Lower lobe of right lung (tissue), 2 donors: ENCODE data around the gene STXBP5. TPM values are rescaled to one million over a fixed set of nuclear protein-coding genes. Genes with fewer than 3 reads are reported as not detected.
A peak's percentile ranks its signal among the peaks of the same experiment; 100 is the strongest.

ENCODE experiments used
- ATAC-seq, 2 donors: fragments of 200-7000 bp; cut with Tn5 transposase; one replicate each; pipeline ENCODE4 v1.9.1; 2020 to 2022; ENCODE audit warnings: mild to moderate bottlenecking in 2 of 2, moderate library complexity in 2 of 2
- DNase-seq: peaks from one replicate; pipeline ENCODE4 v3.0.0-alpha.2; 2020
- H3K27ac ChIP-seq: fragments of 200-600 bp; one replicate; pipeline ENCODE4 v1.8.0; 2022
- H3K27me3 ChIP-seq: fragments of 200-600 bp; one replicate; pipeline ENCODE4 v1.8.0; 2022; ENCODE audit warnings: low read depth
- H3K36me3 ChIP-seq: fragments of 200-600 bp; one replicate; pipeline ENCODE4 v1.8.0; 2022; ENCODE audit warnings: mild to moderate bottlenecking
- H3K4me1 ChIP-seq: fragments of 200-600 bp; one replicate; pipeline ENCODE4 v1.8.0; 2022
- H3K4me3 ChIP-seq: fragments of 200-600 bp; one replicate; pipeline ENCODE4 v1.8.0; 2022; ENCODE audit warnings: mild to moderate bottlenecking
- H3K9me3 ChIP-seq: fragments of 200-600 bp; one replicate; pipeline ENCODE4 v1.8.0; 2022
- intact Hi-C: fragments of 100-400 bp; cut with DNase I; formaldehyde crosslinking; loops from one replicate; pipeline ENCODE4 v1.11.0; 2022
- total RNA-seq: library from RNA; stranded (reverse); fragmentation: NEBNext Ultra II Directional; extraction: Animal tissue kit (Norgen Biotek cat#: 25700); gene quantifications from one replicate; pipeline ENCODE4 v1.2.1, GENCODE V29; 2021
- TF ChIP-seq, protein P1 (sequence below): fragments of 200-600 bp; IDR thresholded peaks from one replicate; pipeline ENCODE4 v1.8.0; 2022; ENCODE audit warnings: antibody characterized with exemption, mild to moderate bottlenecking
- donor health status: DM: no; HTN: yes; CAD: no; lungs with severe emphysema.

The STXBP5 gene
- total RNA-seq, 1 donor from 2014 or later = 21.2 TPM

DNA sequence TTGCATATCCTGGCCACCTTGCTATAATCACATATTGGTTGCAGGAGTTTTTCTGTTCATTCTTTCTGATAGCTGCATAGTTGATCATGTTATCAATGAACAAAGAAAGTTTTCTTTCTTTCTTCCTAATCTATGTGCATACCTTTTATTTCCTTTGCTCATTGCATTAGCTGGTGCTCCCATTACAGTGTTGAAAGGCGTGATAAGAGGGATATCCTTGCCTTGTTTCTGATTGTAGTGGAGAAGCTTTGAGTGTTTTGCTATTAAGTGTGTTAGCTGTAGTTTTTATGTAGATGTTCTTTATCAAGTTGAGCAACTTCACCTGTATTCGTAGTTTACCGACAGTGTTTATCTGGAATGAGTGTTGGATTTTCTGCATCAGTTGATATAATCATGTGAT, 14.6 kb downstream of the STXBP5 start:
- intact Hi-C loops = no loop called here
- Histone ChIP-seq H3K36me3 (no peaks in the 10 kb centered on the region), H3K4me3 (no peak overlapping the region), H3K27me3 (no peaks in the 10 kb centered on the region), H3K4me1 (peaks cover 6% of the 10 kb centered on the region), H3K9me3 (no peaks in the 10 kb centered on the region), H3K27ac (no peak overlapping the region)
- TF ChIP-seq, protein P1, sequence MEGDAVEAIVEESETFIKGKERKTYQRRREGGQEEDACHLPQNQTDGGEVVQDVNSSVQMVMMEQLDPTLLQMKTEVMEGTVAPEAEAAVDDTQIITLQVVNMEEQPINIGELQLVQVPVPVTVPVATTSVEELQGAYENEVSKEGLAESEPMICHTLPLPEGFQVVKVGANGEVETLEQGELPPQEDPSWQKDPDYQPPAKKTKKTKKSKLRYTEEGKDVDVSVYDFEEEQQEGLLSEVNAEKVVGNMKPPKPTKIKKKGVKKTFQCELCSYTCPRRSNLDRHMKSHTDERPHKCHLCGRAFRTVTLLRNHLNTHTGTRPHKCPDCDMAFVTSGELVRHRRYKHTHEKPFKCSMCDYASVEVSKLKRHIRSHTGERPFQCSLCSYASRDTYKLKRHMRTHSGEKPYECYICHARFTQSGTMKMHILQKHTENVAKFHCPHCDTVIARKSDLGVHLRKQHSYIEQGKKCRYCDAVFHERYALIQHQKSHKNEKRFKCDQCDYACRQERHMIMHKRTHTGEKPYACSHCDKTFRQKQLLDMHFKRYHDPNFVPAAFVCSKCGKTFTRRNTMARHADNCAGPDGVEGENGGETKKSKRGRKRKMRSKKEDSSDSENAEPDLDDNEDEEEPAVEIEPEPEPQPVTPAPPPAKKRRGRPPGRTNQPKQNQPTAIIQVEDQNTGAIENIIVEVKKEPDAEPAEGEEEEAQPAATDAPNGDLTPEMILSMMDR = no peak
- ATAC-seq (no peak), DNase-seq (no peak)

DNA sequence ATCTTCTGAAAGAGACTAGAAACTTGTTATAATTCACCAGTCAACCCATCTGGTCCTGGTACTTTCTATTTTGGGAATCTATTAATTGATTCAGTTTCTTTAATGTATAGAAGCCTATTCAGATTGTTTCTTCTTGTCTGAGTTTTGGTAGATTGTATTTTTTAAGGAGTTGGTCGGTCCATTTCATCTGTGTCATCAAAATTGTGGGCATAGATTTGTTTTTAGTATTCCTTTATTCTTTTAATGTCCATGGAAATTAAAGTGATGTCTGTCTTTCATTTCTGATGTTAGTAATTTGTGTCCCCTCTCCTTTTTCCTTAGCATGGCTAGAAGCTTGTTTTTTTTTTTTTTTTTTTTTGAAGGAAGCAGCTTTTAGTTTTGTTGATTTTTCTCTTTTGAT, 15.2 kb downstream of the STXBP5 start:
- DNase-seq (no peak), ATAC-seq (no peak)
- H3K27ac ChIP-seq = no peak overlapping the region
- intact Hi-C loops = no loop called here
- H3K9me3 ChIP-seq = no peaks in the 10 kb centered on the region
- no peaks in the 10 kb centered on the region for H3K27me3 ChIP-seq
- no peaks in the 10 kb centered on the region for H3K36me3 ChIP-seq
- H3K4me3 ChIP-seq = no peak overlapping the region
- TF ChIP-seq, protein P1 = no peak
- H3K4me1 ChIP-seq = peaks cover 6% of the 10 kb centered on the region

DNA sequence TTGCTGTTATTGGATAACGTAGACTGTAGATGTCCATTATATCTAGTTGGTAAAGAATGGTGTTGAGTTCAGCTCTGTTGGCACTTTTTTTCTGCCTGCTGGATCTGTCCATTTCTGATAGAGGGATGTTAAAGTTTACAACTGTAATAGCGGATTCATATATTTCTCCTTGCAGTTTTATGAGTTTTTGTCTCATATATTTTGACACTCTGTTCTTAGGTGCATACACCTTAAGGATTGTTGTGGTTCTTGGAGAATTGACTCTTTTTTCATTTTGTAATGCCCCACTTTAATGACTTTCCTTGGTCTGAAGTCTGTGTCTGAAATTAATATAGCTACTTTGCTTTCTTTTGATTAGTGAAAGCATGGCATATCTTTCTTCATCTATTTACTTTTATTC, 16.1 kb downstream of the STXBP5 start:
- TF ChIP-seq, protein P1 = no peak
- no peak for ATAC-seq

DNA sequence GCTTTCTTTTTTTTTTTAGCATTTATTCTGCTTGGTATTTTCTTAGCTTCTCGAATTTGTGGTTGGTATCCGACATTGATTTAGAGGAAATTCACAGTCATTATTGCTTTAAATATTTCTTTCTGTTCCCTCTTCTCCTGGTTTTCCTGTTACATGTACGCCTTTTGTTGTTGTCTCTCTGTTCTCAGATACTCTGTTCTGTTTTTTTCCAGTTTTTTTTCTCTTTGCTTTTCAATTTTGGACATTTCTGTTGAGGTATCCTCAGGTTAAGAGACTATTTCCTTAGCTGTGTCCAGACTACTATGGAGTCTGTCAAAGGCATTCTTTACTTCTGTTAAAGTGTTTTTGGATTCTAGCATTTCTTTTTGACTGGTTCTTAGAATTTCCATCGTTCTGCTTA, 17.5 kb downstream of the STXBP5 start:
- no peak overlapping the region for H3K4me3 ChIP-seq
- H3K36me3 ChIP-seq = no peaks in the 10 kb centered on the region
- no peaks in the 10 kb centered on the region for H3K9me3 ChIP-seq
- no peaks in the 10 kb centered on the region for H3K27me3 ChIP-seq
- ATAC-seq (no peak), DNase-seq (no peak)
- H3K4me1 ChIP-seq = peaks cover 6% of the 10 kb centered on the region
- TF ChIP-seq, protein P1 = no peak
- H3K27ac ChIP-seq = no peak overlapping the region
- intact Hi-C loops = no loop called here

More for the DNA sequence above, 16.1 kb downstream of the STXBP5 start:
- no peak for DNase-seq
- peaks cover 6% of the 10 kb centered on the region for H3K4me1 ChIP-seq
- H3K36me3 ChIP-seq = no peaks in the 10 kb centered on the region
- H3K27me3 ChIP-seq = no peaks in the 10 kb centered on the region
- no peak overlapping the region for H3K4me3 ChIP-seq
- H3K9me3 ChIP-seq = no peaks in the 10 kb centered on the region
- H3K27ac ChIP-seq = no peak overlapping the region
- intact Hi-C loops = no loop called here

DNA sequence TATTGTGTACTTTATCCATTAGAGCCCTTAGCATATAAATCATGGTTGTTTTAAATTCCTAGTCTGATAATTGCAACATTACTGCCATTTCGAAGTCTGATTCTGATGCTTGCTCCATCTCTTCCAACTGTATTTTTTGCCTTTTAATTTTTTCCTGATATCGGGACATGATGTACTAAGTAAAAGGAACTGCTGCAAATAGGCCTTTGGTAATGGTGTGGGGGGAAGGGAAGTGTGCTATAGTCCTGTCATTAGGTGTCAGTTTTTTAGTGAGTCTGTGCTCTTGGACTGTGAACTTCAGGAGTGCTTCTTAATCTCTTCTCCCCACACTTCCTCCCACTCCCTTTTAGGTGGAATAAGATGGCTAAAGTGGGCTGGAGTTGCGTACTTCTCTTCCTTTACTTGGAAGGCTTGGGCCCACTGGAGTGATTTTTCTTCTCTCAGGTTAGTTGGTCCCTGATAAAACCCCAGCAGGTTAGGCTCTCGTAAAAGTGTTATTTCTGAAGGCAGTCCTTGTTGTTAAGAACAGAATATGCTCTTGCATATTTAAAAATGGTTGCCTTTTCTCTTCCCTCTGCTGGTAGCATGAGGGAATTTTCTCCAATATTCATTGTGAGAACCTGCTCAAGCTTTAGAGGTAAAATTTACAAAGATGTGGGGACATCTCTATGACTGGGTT, 18.1 kb downstream of the STXBP5 start:
- Histone ChIP-seq H3K4me1 (peaks cover 6% of the 10 kb centered on the region), H3K27me3 (no peaks in the 10 kb centered on the region), H3K27ac (no peak overlapping the region), H3K9me3 (no peaks in the 10 kb centered on the region), H3K4me3 (no peak overlapping the region), H3K36me3 (no peaks in the 10 kb centered on the region)
- TF ChIP-seq, protein P1 = peak; percentile 33
- ATAC-seq (peak; percentile 44 to 58), DNase-seq (no peak)
- intact Hi-C loops = no loop called here
